Hepatocyte (in vitro differentiated cells): ENCODE results near the gene AGRN.

Source experiments
- CTCF ChIP-seq: fragments of 200-600 bp; sonication (generic); IDR thresholded peaks from 2 replicates; pipeline ENCODE4 v1.5.1; 2016; ENCODE audit warnings: antibody characterized with exemption, mild to moderate bottlenecking; ENCODE audit not compliant: poor library complexity
- EZH2 ChIP-seq: fragments of 200-600 bp; sonication (generic); IDR thresholded peaks from 2 replicates; pipeline ENCODE4 v1.6.1; 2016; ENCODE audit warnings: antibody characterized with exemption, mild to moderate bottlenecking, borderline replicate concordance
- EZH2phosphoT487 ChIP-seq: fragments of 200-600 bp; sonication (generic); IDR thresholded peaks from one replicate; pipeline ENCODE4 v1.6.1; 2018; ENCODE audit warnings: antibody characterized with exemption, mild to moderate bottlenecking, low read depth, moderate library complexity; ENCODE audit not compliant: unreplicated experiment, severe bottlenecking

- TF ChIP-seq EZH2phosphoT487 = no peak
- TF ChIP-seq EZH2 = no peak
- TF ChIP-seq CTCF = no peak
Observed at GRCh38 chr1:1043411-1043810, 23.5 kb downstream of the AGRN start.
